NCI-H774 (cell line): ENCODE measurements around the gene APOE.
"Not testable (repeated sequence)": the region's sequence is repeated elsewhere in the genome, so short reads cannot be mapped to it uniquely, and the experiment has no call there.

Experiments
- DNase-seq: peaks from one replicate; lab custom pipeline; 2025; lab: John Stamatoyannopoulos, UW

The APOE gene

DNA sequence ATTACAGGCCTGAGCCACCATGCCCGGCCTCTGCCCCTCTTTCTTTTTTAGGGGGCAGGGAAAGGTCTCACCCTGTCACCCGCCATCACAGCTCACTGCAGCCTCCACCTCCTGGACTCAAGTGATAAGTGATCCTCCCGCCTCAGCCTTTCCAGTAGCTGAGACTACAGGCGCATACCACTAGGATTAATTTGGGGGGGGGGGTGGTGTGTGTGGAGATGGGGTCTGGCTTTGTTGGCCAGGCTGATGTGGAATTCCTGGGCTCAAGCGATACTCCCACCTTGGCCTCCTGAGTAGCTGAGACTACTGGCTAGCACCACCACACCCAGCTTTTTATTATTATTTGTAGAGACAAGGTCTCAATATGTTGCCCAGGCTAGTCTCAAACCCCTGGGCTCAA, 4.2 kb downstream of the APOE start:
- DNase-seq = no peak

DNA sequence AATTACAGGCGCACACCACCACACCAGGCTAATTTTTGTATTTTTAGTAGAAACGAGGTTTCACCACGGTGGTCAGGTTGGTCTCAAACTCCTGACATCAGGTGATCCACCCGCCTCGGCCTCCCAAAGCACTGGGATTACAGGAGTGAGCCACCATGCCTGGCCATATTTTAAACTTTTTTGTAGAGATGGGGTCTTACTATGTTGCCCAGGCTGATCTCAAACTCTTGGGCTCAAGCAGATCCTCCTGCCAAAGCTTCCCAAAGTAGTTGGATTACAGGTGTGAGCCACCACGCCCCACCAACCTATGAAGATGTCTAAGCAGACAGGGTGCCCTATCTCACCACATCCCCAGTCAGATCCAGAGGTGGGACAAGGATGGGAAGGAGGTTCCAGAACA, 6.3 kb downstream of the APOE start:
- DNase-seq = not testable (repeated sequence)

DNA sequence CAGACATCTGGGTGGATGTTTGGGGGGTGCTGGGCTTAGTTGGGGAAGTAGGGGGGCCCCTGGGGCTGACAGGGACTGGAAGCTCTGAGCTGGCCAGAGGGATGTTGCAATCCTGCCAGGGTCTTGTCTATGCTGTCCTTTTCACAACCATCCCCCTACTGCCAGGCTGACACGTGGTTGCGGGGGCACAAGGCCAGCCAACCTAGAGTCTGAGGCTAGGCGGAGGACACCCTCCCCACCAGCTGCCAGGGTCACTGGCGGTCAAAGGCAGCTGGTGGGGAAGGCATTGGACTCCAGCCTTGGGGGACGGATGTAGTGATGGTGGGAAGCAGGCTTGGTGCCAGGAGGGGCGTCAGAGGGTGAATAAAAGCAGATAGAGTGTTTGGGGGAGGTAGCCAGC, 7.3 kb downstream of the APOE start:
- no peak for DNase-seq

DNA sequence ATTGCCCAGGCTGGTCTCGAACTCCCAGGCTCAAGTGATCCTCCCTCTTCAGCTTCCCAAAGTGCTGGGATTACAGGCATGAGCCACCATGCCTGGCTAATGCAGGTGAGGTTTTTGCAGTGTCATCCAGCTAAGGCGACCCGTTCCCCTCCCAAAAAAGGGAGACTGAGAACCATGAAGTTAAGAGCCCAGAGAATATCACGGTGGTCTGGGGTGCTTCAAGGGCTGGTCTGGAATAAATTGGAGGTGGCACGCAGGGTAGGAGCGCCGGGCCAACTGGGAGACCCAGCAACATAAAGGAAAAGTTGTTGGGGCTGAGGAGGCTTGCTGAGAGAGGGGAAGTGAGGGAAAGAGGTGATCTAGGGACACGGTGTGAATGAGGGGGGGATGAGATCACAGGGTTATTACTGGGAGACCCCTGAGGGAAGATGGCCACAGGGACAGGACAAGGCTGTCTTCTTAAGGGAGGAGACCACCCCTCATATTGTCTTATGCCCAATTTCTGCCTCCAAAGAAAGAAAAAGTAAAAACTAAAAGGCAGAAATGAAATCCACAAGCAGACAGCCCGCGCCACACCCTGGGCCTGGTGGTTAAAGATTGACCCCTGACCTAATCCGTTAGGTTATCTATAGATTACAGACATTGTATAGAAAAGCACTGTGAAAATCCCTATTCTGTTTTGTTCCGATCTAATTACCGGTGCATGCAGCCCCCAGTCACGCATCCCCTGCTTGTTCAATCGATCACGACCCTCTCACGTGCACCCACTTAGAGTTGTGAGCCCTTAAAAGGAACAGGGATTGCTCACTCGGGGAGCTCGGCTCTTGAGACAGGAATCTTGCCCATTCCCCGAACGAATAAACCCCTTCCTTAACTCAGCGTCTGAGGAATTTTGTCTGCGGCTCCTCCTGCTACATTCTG, 8.2 kb downstream of the APOE start:
- not testable (repeated sequence) for DNase-seq

DNA sequence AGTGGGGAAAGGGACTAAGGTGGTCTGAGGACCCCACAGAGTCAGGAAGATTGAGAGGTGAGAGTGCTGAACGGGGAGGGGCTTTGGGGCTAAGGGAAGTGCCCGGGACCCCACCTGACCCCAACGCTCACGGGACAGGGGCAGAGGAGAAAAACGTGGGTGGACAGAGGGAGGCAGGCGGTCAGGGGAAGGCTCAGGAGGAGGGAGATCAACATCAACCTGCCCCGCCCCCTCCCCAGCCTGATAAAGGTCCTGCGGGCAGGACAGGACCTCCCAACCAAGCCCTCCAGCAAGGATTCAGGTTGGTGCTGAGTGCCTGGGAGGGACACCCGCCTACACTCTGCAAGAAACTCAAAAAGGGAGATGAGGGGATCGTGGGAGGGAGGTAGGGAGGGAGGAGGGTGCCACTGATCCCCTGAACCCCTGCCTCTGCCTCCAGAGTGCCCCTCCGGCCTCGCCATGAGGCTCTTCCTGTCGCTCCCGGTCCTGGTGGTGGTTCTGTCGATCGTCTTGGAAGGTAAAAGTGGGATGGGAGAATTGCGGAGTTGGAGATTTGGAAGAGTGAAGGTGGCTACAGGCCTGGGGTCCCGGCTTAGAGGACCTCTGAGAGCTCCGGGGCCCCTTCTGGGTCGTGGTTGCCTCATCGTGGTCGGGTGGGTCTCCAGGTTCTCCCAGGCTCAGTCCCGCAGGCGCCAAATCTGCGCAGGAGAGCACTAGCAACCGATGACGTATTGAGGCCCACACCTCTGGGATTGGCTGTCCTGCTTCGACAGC, 9.0 kb downstream of the APOE start, which contains the start of gene APOC1:
TSS of gene APOC1 (plus strand) at position 176 of the 774 bp plus-strand sequence. CDS start at position 460, 284 bp downstream.
- peak; percentile 75 for DNase-seq

DNA sequence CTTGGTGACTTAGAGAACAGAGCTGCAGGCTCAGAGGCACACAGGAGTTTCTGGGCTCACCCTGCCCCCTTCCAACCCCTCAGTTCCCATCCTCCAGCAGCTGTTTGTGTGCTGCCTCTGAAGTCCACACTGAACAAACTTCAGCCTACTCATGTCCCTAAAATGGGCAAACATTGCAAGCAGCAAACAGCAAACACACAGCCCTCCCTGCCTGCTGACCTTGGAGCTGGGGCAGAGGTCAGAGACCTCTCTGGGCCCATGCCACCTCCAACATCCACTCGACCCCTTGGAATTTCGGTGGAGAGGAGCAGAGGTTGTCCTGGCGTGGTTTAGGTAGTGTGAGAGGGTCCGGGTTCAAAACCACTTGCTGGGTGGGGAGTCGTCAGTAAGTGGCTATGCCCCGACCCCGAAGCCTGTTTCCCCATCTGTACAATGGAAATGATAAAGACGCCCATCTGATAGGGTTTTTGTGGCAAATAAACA, 18.7 kb downstream of the APOE start:
- no peak for DNase-seq

DNA sequence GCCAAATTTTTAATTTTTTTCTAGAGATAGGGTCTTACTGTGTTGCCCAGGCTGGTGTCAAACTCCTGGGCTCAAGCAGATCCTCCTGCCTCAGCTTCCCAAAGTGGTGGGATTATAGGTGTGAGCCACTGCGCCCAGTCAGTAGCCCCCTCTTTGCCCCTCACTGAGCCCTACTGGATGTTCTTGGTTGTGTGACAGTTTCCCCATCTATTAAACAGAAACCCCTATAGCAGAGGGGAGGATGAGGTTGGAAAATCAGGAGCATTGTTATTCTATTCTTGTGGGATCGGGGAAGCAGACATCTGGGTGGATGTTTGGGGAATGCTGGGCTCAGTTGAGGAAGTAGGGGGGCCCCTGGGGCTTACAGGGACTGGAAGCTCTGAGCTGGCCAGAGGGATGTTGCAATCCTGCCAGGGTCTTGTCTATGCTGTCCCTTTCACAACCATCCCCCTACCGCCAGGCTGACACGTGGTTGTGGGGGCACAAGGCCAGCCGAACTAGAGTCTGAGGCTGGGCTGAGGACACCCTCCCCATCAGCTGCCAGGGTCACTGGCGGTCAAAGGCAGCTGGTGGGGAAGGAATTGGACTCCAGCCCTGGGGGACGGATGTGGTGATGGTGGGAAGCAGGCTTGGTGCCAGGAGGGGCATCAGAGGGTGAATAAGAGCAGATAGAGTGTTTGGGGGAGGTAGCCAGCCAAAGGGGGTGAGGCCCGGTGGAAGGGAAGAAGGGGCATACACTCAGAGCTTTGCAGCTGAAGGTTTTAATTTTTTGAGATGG, 19.7 kb downstream of the APOE start:
- DNase-seq = no peak

DNA sequence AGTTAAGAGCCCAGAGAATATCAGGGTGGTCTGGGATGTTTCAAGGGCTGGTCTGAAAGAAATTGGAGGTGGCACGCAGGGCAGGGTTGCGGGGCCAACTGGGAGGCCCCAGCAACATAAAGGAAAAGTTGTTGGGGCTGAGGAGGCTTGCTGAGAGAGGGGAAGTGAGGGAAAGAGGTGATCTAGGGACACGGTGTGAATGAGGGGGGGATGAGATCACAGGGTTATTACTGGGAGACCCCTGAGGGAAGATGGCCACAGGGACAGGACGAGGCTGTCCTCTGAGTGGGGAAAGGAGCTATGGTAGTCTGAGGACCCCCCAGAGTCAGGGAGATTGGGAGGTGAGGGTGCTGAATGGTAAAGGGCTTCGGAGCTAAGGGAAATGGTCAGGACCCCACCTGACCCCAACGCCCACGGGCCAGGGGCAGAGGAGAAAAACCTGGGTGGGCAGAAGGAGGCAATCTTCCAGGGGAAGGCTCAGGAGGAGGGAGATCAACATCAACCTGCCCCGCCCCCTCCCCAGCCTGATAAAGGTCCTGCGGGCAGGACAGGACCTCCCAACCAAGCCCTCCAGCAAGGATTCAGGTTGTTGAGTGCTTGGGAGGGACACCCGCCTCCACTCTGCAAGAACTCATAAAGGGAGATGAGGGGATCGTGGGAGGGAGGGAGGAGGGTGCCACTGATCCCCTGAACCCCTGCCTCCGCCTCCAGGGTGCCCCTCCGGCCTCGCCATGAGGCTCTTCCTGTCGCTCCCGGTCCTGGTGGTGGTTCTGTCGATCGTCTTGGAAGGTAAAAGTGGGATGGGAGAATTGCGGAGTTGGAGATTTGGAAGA, 20.9 kb downstream of the APOE start:
- DNase-seq = not testable (repeated sequence)

DNA sequence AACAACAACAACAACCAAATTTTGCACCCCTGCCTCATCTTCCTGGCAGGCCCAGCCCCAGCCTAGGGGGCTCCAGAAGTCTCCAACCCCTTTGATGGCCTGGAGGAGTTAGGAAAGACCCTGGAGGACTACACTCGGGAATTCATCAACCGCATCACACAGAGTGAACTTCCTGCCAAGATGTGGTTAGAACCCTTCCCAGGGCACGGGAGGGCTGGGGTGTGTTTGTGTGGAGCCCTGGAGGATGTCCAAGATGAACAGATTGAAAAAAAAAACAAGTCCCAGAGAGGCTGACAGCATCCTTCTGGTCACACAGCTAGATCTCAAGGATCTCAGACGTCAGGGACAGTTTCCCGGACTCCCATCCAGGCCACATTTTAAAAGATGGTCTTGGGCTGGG, 22.1 kb downstream of the APOE start:
- no peak for DNase-seq

DNA sequence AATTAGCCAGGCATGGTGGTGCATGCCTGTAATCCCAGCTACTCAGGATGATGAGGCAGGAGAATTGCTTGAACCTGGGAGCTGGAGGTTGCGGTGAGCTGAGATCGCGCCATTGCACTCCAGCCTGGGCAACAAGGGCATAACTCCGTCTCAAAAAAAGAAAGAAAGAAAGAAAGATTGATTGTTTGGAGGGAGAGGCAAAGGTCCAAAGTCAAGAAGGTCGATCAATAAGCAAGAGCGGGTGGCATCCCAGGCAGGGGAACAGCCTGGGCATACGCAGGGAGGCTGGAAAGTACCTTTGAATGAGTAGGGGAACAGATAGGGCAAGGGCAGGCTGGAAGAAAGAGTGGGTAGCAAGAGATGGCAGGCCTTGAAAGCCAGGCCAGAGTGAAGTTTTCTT, 24.5 kb downstream of the APOE start:
- no peak for DNase-seq

DNA sequence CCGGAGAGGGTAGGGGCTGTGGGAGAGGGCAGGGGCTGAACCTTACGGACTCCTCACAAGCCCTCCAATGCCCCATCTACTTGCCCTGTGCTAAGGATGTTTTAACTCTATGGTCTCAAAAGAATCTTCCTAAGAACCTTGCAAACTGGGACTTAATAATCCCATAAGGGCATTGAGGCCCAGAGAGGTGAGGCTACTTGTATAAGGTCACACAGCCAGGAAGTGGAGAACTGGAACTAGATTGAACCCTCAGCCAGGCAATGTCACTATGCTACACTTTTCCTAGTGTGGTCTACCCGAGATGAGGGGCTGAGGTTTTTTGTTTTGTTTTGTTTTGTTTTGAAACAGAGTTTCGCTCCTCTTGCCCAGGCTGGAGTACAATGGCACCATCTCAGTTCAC, 25.9 kb downstream of the APOE start:
- DNase-seq = no peak

DNA sequence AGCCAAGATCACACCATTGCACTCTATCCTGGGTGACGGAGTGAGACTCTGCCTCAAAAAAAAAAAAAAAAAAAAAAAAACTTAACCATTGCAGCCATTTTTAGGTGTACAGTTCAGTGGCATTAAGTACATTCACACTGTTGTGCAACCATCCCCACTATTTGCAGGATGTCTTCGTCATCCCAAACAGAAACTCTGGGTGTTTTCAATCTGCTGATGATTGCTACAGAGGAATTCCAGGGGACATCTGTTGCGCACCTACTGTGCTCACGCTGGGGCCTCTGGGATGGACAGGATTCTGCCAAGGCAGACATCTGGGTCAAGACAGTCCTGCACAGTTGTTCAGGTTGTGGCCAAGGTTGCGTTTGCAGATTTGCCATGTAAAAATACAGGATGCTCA, 34.1 kb downstream of the APOE start:
- DNase-seq = no peak

DNA sequence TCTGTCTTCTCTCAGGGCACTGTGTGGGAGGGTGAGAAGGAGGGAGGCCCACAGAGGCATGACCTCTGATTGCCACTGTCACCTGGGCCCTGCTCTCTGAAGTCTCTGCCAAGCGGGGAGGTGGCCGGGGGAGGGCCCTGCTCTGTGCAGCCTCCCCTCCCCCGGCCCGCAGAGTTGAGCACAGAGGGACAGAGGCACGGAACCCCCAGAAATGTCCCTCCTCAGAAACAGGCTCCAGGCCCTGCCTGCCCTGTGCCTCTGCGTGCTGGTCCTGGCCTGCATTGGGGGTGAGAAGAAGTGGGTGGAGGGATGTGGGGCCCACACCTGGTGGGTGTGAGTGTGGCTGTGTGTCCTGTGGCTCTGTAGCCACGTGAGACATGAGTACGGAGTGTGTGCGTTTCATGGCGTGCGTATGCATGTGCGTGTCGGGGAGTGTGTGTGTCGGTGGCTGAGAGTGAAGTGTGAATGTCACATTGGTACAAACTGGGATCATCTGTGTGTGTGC, 36.5 kb downstream of the APOE start, which contains the start of gene APOC4:
TSS of gene APOC4 (plus strand) at position 171 of the 505 bp plus-strand sequence. CDS start at position 212, 41 bp downstream.
- no peak for DNase-seq

DNA sequence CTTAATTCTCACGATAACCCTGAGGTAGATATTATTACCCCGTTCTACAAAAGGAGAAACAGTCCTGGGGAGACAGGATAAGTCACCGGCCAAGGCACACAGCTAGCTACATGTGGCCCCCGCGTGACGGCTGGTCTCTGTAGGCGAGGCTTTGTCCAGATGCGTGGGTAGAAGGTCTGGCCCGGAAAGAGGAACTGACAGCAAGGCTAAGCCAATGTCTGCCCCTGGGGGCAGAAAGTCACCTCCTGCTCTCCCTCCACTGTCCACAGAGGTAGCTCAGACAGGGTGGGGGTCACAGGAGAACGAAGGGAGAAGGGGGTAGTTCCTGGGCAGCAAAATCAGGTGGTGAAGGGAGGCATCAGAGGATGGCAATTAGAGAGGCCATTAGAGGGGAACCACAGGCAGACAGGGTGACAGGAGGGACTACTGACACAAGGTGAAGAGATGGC, 38.2 kb downstream of the APOE start:
- no peak for DNase-seq

DNA sequence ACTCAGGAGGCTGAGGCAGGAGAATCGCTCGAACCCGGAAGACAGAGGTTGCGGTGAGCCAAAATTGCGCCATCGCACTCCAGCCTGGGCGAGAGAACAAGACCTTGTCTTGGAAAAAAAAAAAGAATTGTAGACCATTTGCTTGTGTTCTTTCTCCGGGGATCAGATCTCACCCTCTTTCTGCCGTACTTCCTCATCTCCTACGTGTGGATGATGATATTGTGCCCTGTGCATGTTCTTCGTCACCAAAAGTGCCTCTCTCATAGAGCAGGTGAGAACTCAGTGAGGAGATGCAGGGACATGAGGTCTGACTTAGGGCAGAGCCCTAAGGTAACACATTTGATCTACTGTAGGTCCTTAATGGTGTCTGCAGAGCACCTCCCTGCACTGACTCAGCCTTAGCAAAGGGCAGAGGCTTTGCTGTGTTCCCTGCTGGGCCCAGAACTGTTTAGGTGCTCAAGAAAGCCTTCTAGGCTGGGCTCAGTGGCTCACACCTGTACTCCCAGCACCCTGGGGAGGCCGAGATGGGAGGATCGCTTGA, 41.5 kb downstream of the APOE start:
- DNase-seq = no peak

DNA sequence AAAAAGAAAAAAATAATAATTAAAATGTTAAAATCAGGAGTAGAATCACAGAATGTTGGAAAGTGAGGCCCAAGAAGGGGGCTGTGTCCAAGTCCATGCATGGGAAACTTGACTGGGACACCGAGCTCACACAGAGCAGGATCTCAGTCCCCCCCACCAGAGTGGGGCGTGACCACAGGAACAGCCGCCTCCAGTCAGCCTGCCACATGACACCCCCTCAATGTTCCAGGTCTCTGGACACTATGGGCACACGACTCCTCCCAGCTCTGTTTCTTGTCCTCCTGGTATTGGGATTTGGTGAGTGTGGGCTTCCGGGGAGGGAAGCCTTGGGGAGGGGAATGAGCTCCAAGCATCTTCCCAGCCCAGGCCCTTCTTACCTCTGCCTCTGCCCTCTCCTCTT, 42.6 kb downstream of the APOE start:
- DNase-seq = no peak

DNA sequence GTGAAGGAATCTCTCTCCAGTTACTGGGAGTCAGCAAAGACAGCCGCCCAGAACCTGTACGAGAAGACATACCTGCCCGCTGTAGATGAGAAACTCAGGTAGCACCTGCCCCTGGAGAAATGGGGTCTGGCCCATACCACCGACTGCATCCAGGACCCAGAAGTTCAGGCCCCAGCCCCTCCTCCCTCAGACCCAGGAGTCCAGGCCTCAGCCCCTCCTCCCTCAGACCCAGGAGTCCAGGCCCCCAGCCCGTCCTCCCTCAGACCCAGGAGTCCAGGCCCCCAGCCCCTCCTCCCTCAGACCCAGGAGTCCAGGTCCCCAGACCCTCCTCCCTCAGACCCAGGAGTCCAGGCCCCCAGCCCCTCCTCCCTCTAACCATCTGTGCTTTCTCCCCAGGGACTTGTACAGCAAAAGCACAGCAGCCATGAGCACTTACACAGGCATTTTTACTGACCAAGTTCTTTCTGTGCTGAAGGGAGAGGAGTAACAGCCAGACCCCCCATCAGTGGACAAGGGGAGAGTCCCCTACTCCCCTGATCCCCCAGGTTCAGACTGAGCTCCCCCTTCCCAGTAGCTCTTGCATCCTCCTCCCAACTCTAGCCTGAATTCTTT, 43.3 kb downstream of the APOE start:
- no peak for DNase-seq

DNA sequence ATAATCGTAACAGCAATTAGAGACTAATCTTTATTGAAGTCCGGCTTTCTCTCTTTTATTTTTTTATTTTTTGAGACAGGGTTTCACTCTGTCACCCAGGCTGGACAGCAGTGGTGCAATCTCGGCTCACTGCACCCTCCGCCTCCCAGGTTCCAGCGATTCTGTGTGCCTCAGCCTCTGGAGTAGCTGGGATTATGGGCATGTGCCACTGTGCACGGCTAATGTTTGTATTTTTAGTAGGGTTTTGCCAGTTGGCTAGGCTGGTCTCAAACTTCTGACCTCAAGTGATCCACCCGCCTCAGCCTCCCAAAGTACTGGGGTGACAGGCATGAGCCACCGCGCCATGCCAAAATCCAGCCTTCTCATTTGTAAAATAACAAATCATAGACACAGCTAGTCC, 44.0 kb downstream of the APOE start:
- no peak for DNase-seq

DNA sequence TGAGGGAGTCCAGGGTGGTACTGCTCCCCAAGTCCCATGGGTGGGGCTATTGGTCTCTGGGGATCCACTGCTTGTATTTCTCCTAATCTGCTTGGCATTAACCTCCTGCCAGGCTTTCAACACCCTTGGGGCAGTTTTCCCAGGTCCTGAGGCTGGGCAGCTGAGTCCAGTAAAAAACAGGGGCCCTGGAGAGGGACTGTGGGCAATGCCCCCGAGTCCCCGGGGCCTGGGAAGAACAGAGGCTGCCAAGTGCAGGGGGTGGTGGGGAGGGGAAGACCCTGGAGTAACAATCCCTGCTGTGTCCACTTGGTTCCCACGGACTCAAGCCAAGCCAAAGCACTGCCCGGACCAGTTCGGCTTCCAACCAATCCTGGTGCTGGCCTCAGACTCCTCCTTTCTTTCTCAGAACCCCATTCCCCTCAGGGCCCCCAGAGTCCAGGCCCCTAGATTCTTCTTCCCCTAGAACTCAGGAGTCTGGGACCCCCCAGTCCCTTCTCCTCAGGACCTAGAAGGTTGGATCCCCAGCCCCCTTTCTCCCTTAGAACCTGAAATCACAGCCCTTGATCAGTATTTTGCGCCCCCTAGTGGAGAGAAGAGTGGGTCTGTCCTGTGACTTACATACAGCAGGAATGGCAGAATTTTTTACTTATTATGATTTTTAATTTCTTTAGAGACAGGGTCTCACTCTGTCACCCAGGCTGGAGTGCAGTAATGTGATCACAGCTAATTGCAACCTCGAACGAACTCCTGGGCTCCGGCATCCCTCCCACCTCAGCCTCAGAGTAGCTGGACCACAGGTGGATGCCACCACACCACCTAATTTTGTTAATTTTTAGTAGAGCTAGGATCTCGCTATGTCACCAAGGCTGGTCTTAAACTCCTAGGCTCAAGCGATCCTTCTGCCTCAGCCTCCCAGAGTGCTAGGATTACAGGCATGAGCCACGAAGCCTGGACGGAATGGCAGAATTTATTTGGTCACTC, 45.9 kb downstream of the APOE start:
- DNase-seq = peak; percentile 72
